KMS-11 (cell line): ENCODE results near the gene CREB1.

ENCODE experiments used
- H2AFZ ChIP-seq: fragments of 200-600 bp; sonication (generic); 2 replicates; pipeline ENCODE4 v1.6.1; 2016; ENCODE audit warnings: antibody characterized with exemption, mixed run types, low read depth
- H3K27ac ChIP-seq: fragments of 200-600 bp; sonication (generic); 2 replicates; pipeline ENCODE4 v1.6.1; 2016; ENCODE audit warnings: mild to moderate bottlenecking, mixed run types
- H3K27me3 ChIP-seq: fragments of 200-600 bp; sonication (generic); 2 replicates; pipeline ENCODE4 v1.6.1; 2017; ENCODE audit warnings: mild to moderate bottlenecking, low read depth, mixed run types, moderate library complexity; ENCODE audit not compliant: insufficient read depth
- H3K36me3 ChIP-seq: fragments of 200-600 bp; sonication (generic); 2 replicates; pipeline ENCODE4 v1.6.1; 2017; ENCODE audit warnings: mild to moderate bottlenecking, mixed run types; ENCODE audit not compliant: insufficient read depth
- H3K4me1 ChIP-seq: fragments of 200-600 bp; sonication (generic); 2 replicates; pipeline ENCODE4 v1.6.1; 2016; ENCODE audit warnings: mild to moderate bottlenecking, low read depth, mixed run types; ENCODE audit not compliant: poor library complexity, severe bottlenecking
- H3K4me2 ChIP-seq: fragments of 200-600 bp; sonication (generic); 2 replicates; pipeline ENCODE4 v1.7.0; 2016; ENCODE audit warnings: mild to moderate bottlenecking, mixed run types
- H3K4me3 ChIP-seq: fragments of 200-600 bp; sonication (generic); IDR thresholded peaks from 2 replicates; pipeline ENCODE4 v1.6.1; 2017; ENCODE audit warnings: low read depth, low read length, mixed read lengths; ENCODE audit not compliant: insufficient read depth
- H3K79me2 ChIP-seq: fragments of 200-600 bp; sonication (generic); 2 replicates; pipeline ENCODE4 v1.6.1; 2016; ENCODE audit warnings: low read depth, mixed run types; ENCODE audit not compliant: insufficient read depth
- H3K9ac ChIP-seq: fragments of 200-600 bp; sonication (generic); 2 replicates; pipeline ENCODE4 v1.6.1; 2016; ENCODE audit warnings: mild to moderate bottlenecking, mixed run types
- H4K20me1 ChIP-seq: fragments of 200-600 bp; sonication (generic); 2 replicates; pipeline ENCODE4 v1.6.1; 2016; ENCODE audit warnings: mild to moderate bottlenecking, mixed run types; ENCODE audit not compliant: insufficient read depth
- TF ChIP-seq, protein P1 (sequence below): fragments of 200-600 bp; sonication (generic); conservative IDR thresholded peaks from 2 replicates; pipeline ENCODE4 v1.6.1; 2017; ENCODE audit warnings: low read depth, mild to moderate bottlenecking, antibody characterized with exemption, low read length, moderate library complexity, mixed read lengths

The CREB1 gene

GRCh38 chr2:207505171-207505570 lies 24.6 kb upstream of the CREB1 start:
- Histone ChIP-seq H3K27ac (no peak overlapping the region), H2AFZ (no peak overlapping the region), H3K27me3 (no peaks in the 10 kb centered on the region), H4K20me1 (no peaks in the 10 kb centered on the region), H3K4me2 (no peak overlapping the region), H3K36me3 (no peaks in the 10 kb centered on the region), H3K4me1 (peaks cover 7% of the 10 kb centered on the region), H3K9ac (no peak overlapping the region), H3K79me2 (no peaks in the 10 kb centered on the region), H3K4me3 (no peak overlapping the region)
- TF ChIP-seq, protein P1, sequence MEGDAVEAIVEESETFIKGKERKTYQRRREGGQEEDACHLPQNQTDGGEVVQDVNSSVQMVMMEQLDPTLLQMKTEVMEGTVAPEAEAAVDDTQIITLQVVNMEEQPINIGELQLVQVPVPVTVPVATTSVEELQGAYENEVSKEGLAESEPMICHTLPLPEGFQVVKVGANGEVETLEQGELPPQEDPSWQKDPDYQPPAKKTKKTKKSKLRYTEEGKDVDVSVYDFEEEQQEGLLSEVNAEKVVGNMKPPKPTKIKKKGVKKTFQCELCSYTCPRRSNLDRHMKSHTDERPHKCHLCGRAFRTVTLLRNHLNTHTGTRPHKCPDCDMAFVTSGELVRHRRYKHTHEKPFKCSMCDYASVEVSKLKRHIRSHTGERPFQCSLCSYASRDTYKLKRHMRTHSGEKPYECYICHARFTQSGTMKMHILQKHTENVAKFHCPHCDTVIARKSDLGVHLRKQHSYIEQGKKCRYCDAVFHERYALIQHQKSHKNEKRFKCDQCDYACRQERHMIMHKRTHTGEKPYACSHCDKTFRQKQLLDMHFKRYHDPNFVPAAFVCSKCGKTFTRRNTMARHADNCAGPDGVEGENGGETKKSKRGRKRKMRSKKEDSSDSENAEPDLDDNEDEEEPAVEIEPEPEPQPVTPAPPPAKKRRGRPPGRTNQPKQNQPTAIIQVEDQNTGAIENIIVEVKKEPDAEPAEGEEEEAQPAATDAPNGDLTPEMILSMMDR: no peak

- H3K9ac ChIP-seq: no peak overlapping the region
- H3K27me3 ChIP-seq: no peaks in the 10 kb centered on the region
- no peak overlapping the region for H2AFZ ChIP-seq
- H3K79me2 ChIP-seq: no peaks in the 10 kb centered on the region
- no peak overlapping the region for H3K4me2 ChIP-seq
- no peak overlapping the region for H3K27ac ChIP-seq
- H4K20me1 ChIP-seq: no peaks in the 10 kb centered on the region
- TF ChIP-seq, protein P1: no peak
- H3K4me1 ChIP-seq: peaks cover 7% of the 10 kb centered on the region
- no peaks in the 10 kb centered on the region for H3K36me3 ChIP-seq
- no peak overlapping the region for H3K4me3 ChIP-seq
Measured at GRCh38 chr2:207505728-207506127, 24.0 kb upstream of the CREB1 start.

GRCh38 chr2:207506426-207506825 lies 23.3 kb upstream of the CREB1 start:
- Histone ChIP-seq H3K4me2 (no peak overlapping the region), H2AFZ (no peak overlapping the region), H3K27ac (no peak overlapping the region)

DNA sequence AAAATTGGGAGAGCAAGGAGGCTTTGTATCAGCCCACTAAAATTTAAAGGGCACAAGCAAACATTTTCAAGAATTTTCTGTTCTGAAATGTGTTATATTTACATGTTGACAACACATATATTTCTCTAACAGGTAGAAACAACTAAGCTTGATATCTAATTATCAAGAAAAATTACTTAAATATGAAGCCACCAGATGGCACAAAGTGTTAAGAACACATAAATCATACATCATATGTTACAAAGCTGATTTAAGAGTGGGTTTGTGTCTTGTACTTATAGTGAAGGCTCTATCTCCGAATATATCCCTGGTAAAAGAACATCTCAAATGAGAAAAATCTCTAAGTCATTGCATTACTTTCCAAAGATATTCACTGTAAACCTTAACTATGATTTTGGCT lies 19.6 kb upstream of the CREB1 start:
- TF ChIP-seq, protein P1: no peak

More at GRCh38 chr2:207506426-207506825, 23.3 kb upstream of the CREB1 start:
- no peak overlapping the region for H3K9ac ChIP-seq
- H3K4me1 ChIP-seq: peaks cover 7% of the 10 kb centered on the region
- H3K4me3 ChIP-seq: no peak overlapping the region
- no peaks in the 10 kb centered on the region for H4K20me1 ChIP-seq
- H3K79me2 ChIP-seq: no peaks in the 10 kb centered on the region
- TF ChIP-seq, protein P1: no peak
- H3K27me3 ChIP-seq: no peaks in the 10 kb centered on the region
- H3K36me3 ChIP-seq: no peaks in the 10 kb centered on the region

More for the DNA sequence above, 19.6 kb upstream of the CREB1 start:
- Histone ChIP-seq H3K27me3 (no peaks in the 10 kb centered on the region), H3K79me2 (no peaks in the 10 kb centered on the region), H4K20me1 (no peaks in the 10 kb centered on the region), H3K4me2 (no peak overlapping the region), H3K27ac (no peak overlapping the region), H3K4me1 (peaks cover 7% of the 10 kb centered on the region), H3K4me3 (no peak overlapping the region), H2AFZ (no peak overlapping the region), H3K9ac (no peak overlapping the region), H3K36me3 (no peaks in the 10 kb centered on the region)
